ENCODE results near the gene RFX2.

GRCh38 chr19:6063576-6064335 lies 46.5 kb downstream of the RFX2 start:
- TF ChIP-seq CTCF (IDR thresholded peaks at IDR 0.05; ENCODE audit: low read depth, low read length, poor library complexity, severe bottlenecking) (no peak), EZH2phosphoT487 (IDR thresholded peaks at IDR 0.05; ENCODE audit: borderline replicate concordance, low read length) (no peak)

Measured in DOHH2 (cell line).